HEK293 (cell line): ENCODE measurements around the gene PTPRN2.

Source experiments
- CTCF ChIA-PET: fragments of 350-600 bp; formaldehyde crosslinking; extraction: SDS; loops from one replicate; lab custom pipeline; 2021; ENCODE audit warnings: antibody characterized with exemption; lab: Yijun Ruan, JAX
- POLR2A ChIA-PET: fragments of 300-600 bp; formaldehyde crosslinking; extraction: SDS; loops from one replicate; lab custom pipeline; 2020; ENCODE audit warnings: antibody characterized with exemption, inconsistent platforms; lab: Yijun Ruan, JAX
- H3K27ac ChIP-seq: fragments of 200-500 bp; sonication (Bioruptor generic); 2 replicates; pipeline ENCODE4 v1.5.1; 2014; ENCODE audit warnings: low read depth, low read length, control low read depth, inconsistent platforms; ENCODE audit errors: extremely low read depth
- H3K36me3 ChIP-seq, 2 experiments: fragments of 200-500 bp in 1 of 2; sonication (Bioruptor generic) in 1 of 2; 1 replicate in 1 of 2; 2 replicates in 1 of 2; pipeline ENCODE4 v1.5.1; 2014 to 2017; ENCODE audit warnings: inconsistent platforms in 2 of 2, low read length in 2 of 2; ENCODE audit not compliant: control insufficient read depth in 2 of 2, insufficient read depth in 1 of 2
- H3K4me1 ChIP-seq: fragments of 200-500 bp; sonication (Bioruptor generic); 2 replicates; pipeline ENCODE4 v1.5.1; 2014; ENCODE audit warnings: mild to moderate bottlenecking, low read length, inconsistent platforms; ENCODE audit not compliant: control insufficient read depth, insufficient read depth
- H3K4me3 ChIP-seq: 2 replicates; pipeline ENCODE4 v1.5.1; 2011; ENCODE audit warnings: low read depth, mild to moderate bottlenecking, control low read depth, low read length, moderate library complexity
- H3K9me3 ChIP-seq: fragments of 200-500 bp; sonication (Bioruptor generic); 2 replicates; pipeline ENCODE4 v1.5.1; 2014; ENCODE audit warnings: low read depth, low read length, inconsistent platforms; ENCODE audit not compliant: control insufficient read depth, insufficient read depth
- ATF2 ChIP-seq: fragments of 450-650 bp; formaldehyde crosslinking; IDR thresholded peaks from 2 replicates; pipeline ENCODE4 v1.5.1; 2016; ENCODE audit warnings: missing biosample characterization, missing genetic modification characterization, low read depth
- FEZF1 ChIP-seq: fragments of 450-650 bp; formaldehyde crosslinking; IDR thresholded peaks from 2 replicates; pipeline ENCODE4 v1.5.1; 2016; ENCODE audit warnings: missing biosample characterization, missing genetic modification characterization
- GFI1B ChIP-seq: fragments of 450-650 bp; formaldehyde crosslinking; IDR thresholded peaks from 2 replicates; pipeline ENCODE4 v1.5.1; 2016; ENCODE audit warnings: missing biosample characterization, missing genetic modification characterization
- IKZF3 ChIP-seq: fragments of 450-650 bp; IDR thresholded peaks from 2 replicates; pipeline ENCODE4 v1.5.0; 2018; ENCODE audit warnings: missing biosample characterization, mild to moderate bottlenecking, missing genetic modification characterization, moderate library complexity
- KLF17 ChIP-seq: fragments of 450-650 bp; formaldehyde crosslinking; IDR thresholded peaks from 2 replicates; pipeline ENCODE4 v1.5.1; 2016; ENCODE audit warnings: missing biosample characterization, missing genetic modification characterization
- MYNN ChIP-seq: fragments of 450-650 bp; formaldehyde crosslinking; IDR thresholded peaks from 2 replicates; pipeline ENCODE4 v1.5.1; 2016; ENCODE audit warnings: missing biosample characterization, missing genetic modification characterization, borderline replicate concordance
- REPIN1 ChIP-seq: fragments of 450-650 bp; formaldehyde crosslinking; IDR thresholded peaks from 2 replicates; pipeline ENCODE4 v1.5.1; 2017; ENCODE audit warnings: missing biosample characterization, missing genetic modification characterization, low read depth
- SP3 ChIP-seq: fragments of 450-650 bp; formaldehyde crosslinking; IDR thresholded peaks from 2 replicates; pipeline ENCODE4 v1.5.1; 2016; ENCODE audit warnings: missing biosample characterization, missing genetic modification characterization
- ZBTB20 ChIP-seq: fragments of 450-650 bp; formaldehyde crosslinking; IDR thresholded peaks from 2 replicates; pipeline ENCODE4 v1.5.1; 2016; ENCODE audit warnings: missing biosample characterization, missing genetic modification characterization
- ZFP41 ChIP-seq: fragments of 450-650 bp; formaldehyde crosslinking; IDR thresholded peaks from 2 replicates; pipeline ENCODE4 v1.5.1; 2016; ENCODE audit warnings: missing biosample characterization, missing genetic modification characterization, borderline replicate concordance
- ZNF112 ChIP-seq: fragments of 450-650 bp; formaldehyde crosslinking; IDR thresholded peaks from 2 replicates; pipeline ENCODE4 v1.5.0; 2017; ENCODE audit warnings: missing biosample characterization, missing genetic modification characterization
- ZNF174 ChIP-seq: fragments of 450-650 bp; formaldehyde crosslinking; IDR thresholded peaks from 2 replicates; pipeline ENCODE4 v1.5.0; 2017; ENCODE audit warnings: missing biosample characterization, mild to moderate bottlenecking, missing genetic modification characterization
- ZNF2 ChIP-seq: fragments of 450-650 bp; formaldehyde crosslinking; IDR thresholded peaks from 2 replicates; pipeline ENCODE4 v1.5.1; 2016; ENCODE audit warnings: missing biosample characterization, missing genetic modification characterization
- ZNF202 ChIP-seq: fragments of 450-650 bp; formaldehyde crosslinking; IDR thresholded peaks from 2 replicates; pipeline ENCODE4 v1.5.1; 2016; ENCODE audit warnings: missing biosample characterization, missing genetic modification characterization, borderline replicate concordance
- ZNF366 ChIP-seq: fragments of 450-650 bp; formaldehyde crosslinking; conservative IDR thresholded peaks from 2 replicates; pipeline ENCODE4 v1.5.1; 2016; ENCODE audit warnings: missing biosample characterization, missing genetic modification characterization
- ZNF394 ChIP-seq: fragments of 450-650 bp; formaldehyde crosslinking; IDR thresholded peaks from 2 replicates; pipeline ENCODE4 v1.5.1; 2016; ENCODE audit warnings: missing biosample characterization, missing genetic modification characterization, mild to moderate bottlenecking, moderate library complexity, borderline replicate concordance
- ZNF404 ChIP-seq: fragments of 450-650 bp; formaldehyde crosslinking; IDR thresholded peaks from 2 replicates; pipeline ENCODE4 v1.5.1; 2017; ENCODE audit warnings: missing biosample characterization, missing genetic modification characterization
- ZNF514 ChIP-seq: fragments of 450-650 bp; formaldehyde crosslinking; IDR thresholded peaks from 2 replicates; pipeline ENCODE4 v1.5.1; 2016; ENCODE audit warnings: missing biosample characterization, missing genetic modification characterization
- ZNF521 ChIP-seq: fragments of 450-650 bp; formaldehyde crosslinking; IDR thresholded peaks from 2 replicates; pipeline ENCODE4 v1.5.1; 2017; ENCODE audit warnings: missing biosample characterization, mild to moderate bottlenecking, missing genetic modification characterization
- ZNF530 ChIP-seq: fragments of 450-650 bp; formaldehyde crosslinking; IDR thresholded peaks from 2 replicates; pipeline ENCODE4 v1.5.1; 2016; ENCODE audit warnings: low read depth, missing biosample characterization, missing genetic modification characterization
- ZNF544 ChIP-seq: fragments of 450-650 bp; formaldehyde crosslinking; IDR thresholded peaks from 2 replicates; pipeline ENCODE4 v1.5.0; 2017; ENCODE audit warnings: missing biosample characterization, missing genetic modification characterization
- ZNF558 ChIP-seq: fragments of 450-650 bp; formaldehyde crosslinking; IDR thresholded peaks from 2 replicates; pipeline ENCODE4 v1.5.1; 2016; ENCODE audit warnings: missing biosample characterization, missing genetic modification characterization
- ZNF791 ChIP-seq: fragments of 450-650 bp; formaldehyde crosslinking; IDR thresholded peaks from 2 replicates; pipeline ENCODE4 v1.5.1; 2016; ENCODE audit warnings: missing biosample characterization, missing genetic modification characterization
- ZSCAN30 ChIP-seq: fragments of 450-650 bp; IDR thresholded peaks from 2 replicates; pipeline ENCODE4 v1.5.1; 2018; ENCODE audit warnings: missing biosample characterization, mild to moderate bottlenecking, missing genetic modification characterization, moderate library complexity
- ZSCAN4 ChIP-seq: fragments of 450-650 bp; formaldehyde crosslinking; IDR thresholded peaks from 2 replicates; pipeline ENCODE4 v1.5.1; 2017; ENCODE audit warnings: missing biosample characterization, missing genetic modification characterization
- TF ChIP-seq, protein P1 (sequence below): fragments of 450-650 bp; formaldehyde crosslinking; IDR thresholded peaks from 2 replicates; pipeline ENCODE4 v1.5.1; 2016; ENCODE audit warnings: missing biosample characterization, missing genetic modification characterization

PTPRN2 gene

DNA sequence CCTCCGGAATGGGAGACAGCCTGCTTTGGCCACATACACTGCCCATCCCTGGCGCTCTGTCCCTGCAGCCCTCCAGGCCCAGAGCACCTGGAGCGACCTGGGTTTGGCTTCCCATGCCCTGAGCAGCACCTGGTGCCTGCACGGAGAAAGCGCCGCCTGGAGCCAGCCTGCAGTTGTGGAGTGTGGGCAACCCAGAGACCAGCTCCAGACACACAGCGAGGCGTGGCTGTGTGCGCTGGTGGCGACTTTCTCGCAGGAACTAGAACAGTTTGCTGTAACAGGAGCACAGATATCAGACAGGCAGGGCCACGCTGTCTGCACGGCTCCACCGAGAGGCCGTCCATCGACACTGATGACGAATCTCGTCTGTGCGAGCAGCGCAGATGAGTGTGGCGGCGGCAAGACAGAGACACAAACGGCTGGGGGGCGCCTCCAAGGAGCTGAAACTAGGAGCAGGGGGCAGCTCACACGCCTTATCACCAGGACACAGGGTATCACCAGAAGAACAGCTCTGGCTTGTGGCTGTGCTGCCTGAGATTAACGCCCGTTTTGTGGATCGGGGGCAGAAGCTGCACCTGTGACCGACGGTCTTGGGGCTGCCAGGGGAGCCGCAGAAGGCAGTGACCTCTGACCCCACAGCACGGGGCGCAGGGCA, 975.5 kb downstream of the PTPRN2 start:
- POLR2A ChIA-PET: interaction anchor here (0.6 kb wide), 1 partner anchor 19 kb away, joined by 5 read pairs; no protein-coding TSS in a partner anchor
- Histone ChIP-seq H3K4me3 (no peak overlapping the region), H3K36me3 (no peaks in the 10 kb centered on the region), H3K9me3 (no peaks in the 10 kb centered on the region), H3K27ac (no peak overlapping the region), H3K4me1 (no peaks in the 10 kb centered on the region)
- CTCF ChIA-PET: no interaction called here
- TF ChIP-seq ZNF558 (no peak), ZNF544 (no peak), ZNF514 (tag by site-specific recombination) (no peak), ZNF530 (tag by site-specific recombination) (no peak), REPIN1 (no peak), ZNF404 (tag by site-specific recombination) (no peak), MYNN (tag by site-specific recombination) (no peak), ZNF791 (tag by site-specific recombination) (no peak), ZNF521 (tag by site-specific recombination) (no peak), ATF2 (tag by site-specific recombination) (no peak), ZNF366 (tag by site-specific recombination) (no peak), ZSCAN4 (tag by site-specific recombination) (no peak), ZNF394 (tag by site-specific recombination) (no peak), ZNF202 (tag by site-specific recombination) (no peak), ZNF174 (tag by site-specific recombination) (no peak), ZFP41 (tag by site-specific recombination) (no peak), FEZF1 (tag by site-specific recombination) (no peak), ZNF112 (no peak)
- TF ChIP-seq, protein P1, sequence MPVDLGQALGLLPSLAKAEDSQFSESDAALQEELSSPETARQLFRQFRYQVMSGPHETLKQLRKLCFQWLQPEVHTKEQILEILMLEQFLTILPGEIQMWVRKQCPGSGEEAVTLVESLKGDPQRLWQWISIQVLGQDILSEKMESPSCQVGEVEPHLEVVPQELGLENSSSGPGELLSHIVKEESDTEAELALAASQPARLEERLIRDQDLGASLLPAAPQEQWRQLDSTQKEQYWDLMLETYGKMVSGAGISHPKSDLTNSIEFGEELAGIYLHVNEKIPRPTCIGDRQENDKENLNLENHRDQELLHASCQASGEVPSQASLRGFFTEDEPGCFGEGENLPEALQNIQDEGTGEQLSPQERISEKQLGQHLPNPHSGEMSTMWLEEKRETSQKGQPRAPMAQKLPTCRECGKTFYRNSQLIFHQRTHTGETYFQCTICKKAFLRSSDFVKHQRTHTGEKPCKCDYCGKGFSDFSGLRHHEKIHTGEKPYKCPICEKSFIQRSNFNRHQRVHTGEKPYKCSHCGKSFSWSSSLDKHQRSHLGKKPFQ (tag by site-specific recombination): no peak

DNA sequence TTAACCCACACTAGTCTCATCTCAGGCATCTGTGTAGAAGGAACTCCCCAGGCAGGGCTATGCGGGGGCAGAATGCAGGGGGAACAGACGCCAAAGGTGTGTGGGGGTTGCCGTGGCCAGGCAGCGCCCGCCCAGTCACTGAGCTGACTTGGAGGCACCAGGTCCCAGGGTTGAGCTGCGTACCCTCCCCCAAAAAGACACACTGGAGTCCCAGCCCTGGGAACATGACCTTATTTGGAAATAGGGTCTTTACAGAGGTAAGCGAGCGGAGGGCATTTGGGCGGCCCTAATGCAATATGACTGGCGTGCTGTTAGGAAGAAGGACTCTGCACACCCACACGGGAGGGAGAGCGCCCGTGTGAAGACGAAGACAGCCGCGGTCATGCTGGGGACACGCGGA, 976.3 kb downstream of the PTPRN2 start:
- no peak overlapping the region for H3K27ac ChIP-seq
- no peaks in the 10 kb centered on the region for H3K4me1 ChIP-seq
- ChIA-PET POLR2A (no interaction called here), CTCF (no interaction called here)
- H3K4me3 ChIP-seq: no peak overlapping the region
- H3K36me3 ChIP-seq: no peaks in the 10 kb centered on the region
- H3K9me3 ChIP-seq: no peaks in the 10 kb centered on the region
- no peak for TF ChIP-seq ZSCAN30 (tag by site-specific recombination)
- no peak for TF ChIP-seq ZBTB20 (tag by site-specific recombination)
- TF ChIP-seq IKZF3: no peak
- TF ChIP-seq SP3 (tag by site-specific recombination): no peak
- TF ChIP-seq KLF17 (tag by site-specific recombination): no peak
- no peak for TF ChIP-seq GFI1B (tag by site-specific recombination)
- no peak for TF ChIP-seq ZNF2 (tag by site-specific recombination)
- TF ChIP-seq, all 188 proteins: peak for 0
